ENCODE results near the gene RTEL1.
"Not testable (repeated sequence)": the region's sequence is repeated elsewhere in the genome, so short reads cannot be mapped to it uniquely, and the experiment has no call there.

The RTEL1 gene

DNA sequence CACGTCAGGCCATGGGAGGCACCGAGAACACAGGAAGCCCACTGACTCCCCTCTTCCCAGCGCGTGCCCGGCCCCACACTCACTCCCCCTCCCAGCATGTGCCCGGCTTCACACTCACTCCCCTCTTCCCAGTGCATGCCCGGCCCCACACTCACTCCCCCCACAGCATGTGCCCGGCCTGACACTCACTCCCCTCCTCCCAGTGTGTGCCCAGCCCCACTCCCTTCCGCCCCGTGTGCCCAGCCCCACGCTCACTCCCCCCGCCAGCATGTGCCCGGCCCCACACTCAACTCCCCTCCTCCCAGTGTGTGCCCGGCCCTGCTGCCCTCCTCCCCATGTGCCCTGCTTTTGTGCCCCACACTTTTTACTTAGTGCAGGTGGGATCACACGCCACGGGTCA, 9.7 kb downstream of the RTEL1 start:
- DNase-seq (ENCODE audit: low read depth): no peak

DNA sequence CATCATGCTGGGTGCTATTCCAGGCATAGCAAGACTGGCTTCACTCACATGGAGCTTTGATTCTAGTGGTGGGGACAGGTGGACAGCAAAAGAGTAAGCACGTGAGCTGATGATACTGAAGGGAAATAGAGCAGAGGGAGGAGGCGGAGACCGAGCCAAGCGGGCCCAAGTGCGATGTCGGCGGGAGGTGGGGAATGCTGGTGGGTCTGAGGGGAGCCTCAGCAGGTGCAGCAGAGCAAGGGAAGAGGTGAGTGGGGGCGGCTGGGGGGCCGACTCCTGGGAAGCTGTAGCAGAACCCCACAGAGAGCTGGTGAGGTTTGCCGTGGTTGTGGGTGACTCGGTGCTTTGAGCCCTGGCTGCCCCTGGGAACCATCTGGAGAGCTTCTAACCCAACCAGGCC, 10.2 kb downstream of the RTEL1 start:
- no peak for DNase-seq (ENCODE audit: low read depth)

- not testable (repeated sequence) for DNase-seq (ENCODE audit: low read depth)
Observed at GRCh38 chr20:63671695-63672094, 13.6 kb downstream of the RTEL1 start.

DNA sequence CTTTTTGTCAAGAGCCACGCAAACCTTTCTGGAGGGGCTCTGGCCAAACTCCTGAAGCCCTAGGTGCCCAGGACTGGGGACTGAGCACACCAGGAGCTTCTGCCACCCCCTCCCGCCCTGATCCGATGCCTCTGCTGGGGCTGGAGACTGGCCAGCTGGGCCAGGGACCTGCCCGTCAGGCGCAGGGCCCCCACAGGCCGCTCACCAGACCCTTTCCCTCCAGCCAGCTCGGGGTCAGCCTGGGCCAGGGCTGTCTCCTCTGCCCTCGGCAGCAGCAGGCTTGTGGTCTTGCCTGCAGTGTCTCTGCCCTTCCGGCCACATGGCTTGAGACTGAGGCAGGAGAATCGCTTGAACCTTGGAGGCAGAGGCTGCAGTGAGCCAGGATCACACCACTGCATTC, 14.6 kb downstream of the RTEL1 start:
- no peak for DNase-seq (ENCODE audit: low read depth)

DNA sequence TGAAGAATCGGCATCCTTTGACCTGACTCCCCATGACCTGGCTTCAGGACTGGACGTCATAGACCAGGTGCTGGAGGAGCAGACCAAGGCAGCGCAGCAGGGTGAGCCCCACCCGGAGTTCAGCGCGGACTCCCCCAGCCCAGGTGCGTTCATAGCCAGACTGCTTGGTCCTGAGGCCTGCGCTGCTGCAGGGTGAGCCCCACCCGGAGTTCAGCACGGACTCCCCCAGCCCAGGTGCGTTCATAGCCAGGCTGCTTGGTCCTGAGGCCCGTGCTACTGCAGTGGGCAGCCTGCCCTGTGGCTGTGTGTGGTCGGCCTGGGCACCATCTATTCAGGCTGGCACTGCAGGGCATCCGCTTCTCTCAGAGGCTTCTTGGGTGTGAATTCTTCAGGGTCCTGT, 15.8 kb downstream of the RTEL1 start:
- no peak for DNase-seq (ENCODE audit: low read depth)

- no peak for DNase-seq (ENCODE audit: low read depth)
Observed at GRCh38 chr20:63675681-63676368, 17.7 kb downstream of the RTEL1 start.

DNA sequence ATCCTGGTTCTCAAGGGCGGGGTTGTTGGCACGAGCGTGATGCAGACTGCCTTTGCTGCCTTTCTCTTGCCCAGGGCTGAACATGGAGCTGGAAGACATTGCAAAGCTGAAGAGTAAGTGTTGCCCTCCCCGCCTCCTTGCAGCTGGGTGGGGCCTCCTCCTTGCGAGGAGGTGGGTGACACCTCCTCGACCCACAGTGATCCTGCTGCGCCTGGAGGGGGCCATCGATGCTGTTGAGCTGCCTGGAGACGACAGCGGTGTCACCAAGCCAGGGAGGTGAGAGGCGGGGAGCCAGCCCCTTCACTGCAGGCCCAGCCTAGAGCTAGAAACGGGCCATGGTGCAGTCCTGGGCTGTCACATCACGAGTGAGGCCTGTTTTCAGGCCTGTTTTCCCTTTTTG, 20.0 kb downstream of the RTEL1 start:
- no peak for DNase-seq (ENCODE audit: low read depth)

DNA sequence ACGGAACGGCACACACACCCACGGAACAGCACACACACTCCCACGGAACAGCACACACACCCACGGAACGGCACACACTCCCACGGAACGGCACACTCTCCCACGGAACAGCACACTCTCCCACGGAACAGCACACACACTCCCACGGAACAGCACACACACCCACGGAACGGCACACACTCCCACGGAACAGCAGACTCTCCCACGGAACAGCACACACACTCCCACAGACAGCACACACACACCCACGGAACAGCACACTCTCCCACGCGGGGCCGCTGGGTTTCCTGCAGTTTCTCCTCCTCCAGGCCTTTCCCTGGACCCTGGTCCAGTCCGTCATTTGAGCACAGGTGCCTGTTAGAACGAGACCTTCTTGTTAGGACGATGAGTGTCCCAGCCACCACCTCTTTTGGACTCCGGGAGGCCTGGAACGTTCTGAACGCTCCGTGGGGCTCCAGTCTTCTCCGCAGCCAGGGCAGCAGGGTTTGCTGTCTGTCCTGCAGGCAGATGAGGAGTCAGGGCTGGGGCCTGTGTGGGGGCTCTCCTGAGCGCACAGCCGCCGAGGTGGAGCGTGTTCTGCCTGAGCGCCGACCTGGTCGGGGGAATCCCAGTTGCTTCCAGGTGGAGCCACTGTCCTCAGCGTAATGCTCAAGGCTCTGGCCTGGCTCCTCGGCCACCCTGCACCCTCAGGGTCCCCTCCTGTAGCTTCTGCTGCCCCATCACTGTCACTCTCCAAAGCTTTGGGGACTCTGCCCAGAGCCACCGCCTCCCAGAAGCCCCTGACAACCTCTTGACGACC, 20.8 kb downstream of the RTEL1 start:
- no peak for DNase-seq (ENCODE audit: low read depth)

- no peak for DNase-seq (ENCODE audit: low read depth)
Observed at GRCh38 chr20:63679799-63680305, 21.7 kb downstream of the RTEL1 start.

GRCh38 chr20:63680427-63680826, 22.3 kb downstream of the RTEL1 start:
- no peak for DNase-seq (ENCODE audit: low read depth)

GRCh38 chr20:63680857-63681608, 22.9 kb downstream of the RTEL1 start:
- no peak for DNase-seq (ENCODE audit: low read depth)

DNA sequence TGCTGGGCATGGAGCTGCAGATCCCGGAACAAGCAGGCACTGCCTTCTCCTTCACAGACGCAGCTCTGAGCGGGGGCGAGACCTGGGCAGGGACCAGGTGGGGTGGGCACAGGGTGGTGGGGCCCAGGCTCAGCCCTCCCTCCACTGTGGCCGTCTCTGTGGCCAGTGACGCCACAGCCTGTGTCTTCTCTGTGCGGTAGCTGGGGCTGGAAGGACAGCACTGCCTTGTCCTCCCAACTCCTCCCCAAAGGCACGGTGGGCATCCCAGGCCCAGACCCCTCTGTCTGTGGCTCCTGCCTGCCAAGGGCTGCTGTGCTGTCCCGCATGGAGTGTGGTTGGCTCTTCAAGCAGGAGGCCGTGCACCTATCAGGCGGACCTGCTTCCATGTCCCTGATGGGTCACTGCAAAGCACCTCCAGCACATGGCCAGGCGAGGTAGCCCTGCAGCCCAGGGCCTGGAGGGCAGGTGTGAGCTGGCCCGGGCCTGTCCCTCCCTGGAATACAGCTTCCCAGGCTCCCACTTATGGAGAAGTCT, 23.6 kb downstream of the RTEL1 start:
- no peak for DNase-seq (ENCODE audit: low read depth)

DNA sequence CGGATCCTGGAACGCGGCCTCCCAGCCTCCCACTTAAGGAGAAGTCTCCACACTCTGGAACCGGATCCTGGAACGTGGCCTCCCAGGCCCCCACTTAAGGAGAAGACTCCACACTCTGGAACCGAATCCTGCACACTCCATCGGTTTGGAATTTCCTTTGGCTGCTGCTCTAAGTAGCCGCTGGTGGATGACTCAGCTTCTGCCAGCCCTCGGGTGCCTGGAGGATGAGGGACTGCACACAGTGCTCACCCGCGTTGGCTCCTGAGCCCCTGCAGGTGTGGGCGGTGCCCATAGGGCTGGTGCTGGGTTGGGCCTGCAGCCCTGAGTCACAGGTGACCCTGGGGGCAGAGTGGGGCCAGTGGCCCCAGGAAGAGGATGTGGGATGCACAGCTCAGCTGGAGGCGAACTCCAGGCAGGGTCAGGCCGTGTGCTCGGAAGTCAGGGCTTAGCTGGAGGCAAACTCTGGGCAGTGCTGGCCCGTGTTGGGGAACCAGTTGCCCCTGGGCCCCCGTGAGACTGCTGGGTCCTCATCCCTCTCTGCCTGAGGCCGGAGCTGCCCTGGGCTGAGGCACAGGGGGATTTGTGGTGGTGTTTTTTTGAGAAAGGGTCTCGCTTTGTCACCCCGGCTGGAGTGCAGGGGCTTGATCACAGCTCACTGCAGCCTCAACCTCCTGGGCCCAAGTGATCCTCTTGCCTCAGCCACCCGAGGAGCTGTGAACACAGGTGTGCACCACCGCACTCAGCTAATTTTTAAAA, 24.4 kb downstream of the RTEL1 start:
- peak; percentile 99 for DNase-seq (ENCODE audit: low read depth)

GRCh38 chr20:63685269-63686026, 27.3 kb downstream of the RTEL1 start:
- no peak for DNase-seq (ENCODE audit: low read depth)

- DNase-seq (ENCODE audit: low read depth): no peak
Observed at GRCh38 chr20:63686094-63686491, 28.0 kb downstream of the RTEL1 start.

GRCh38 chr20:63686492-63687321, 28.6 kb downstream of the RTEL1 start:
- DNase-seq (ENCODE audit: low read depth): peak; percentile 83

DNA sequence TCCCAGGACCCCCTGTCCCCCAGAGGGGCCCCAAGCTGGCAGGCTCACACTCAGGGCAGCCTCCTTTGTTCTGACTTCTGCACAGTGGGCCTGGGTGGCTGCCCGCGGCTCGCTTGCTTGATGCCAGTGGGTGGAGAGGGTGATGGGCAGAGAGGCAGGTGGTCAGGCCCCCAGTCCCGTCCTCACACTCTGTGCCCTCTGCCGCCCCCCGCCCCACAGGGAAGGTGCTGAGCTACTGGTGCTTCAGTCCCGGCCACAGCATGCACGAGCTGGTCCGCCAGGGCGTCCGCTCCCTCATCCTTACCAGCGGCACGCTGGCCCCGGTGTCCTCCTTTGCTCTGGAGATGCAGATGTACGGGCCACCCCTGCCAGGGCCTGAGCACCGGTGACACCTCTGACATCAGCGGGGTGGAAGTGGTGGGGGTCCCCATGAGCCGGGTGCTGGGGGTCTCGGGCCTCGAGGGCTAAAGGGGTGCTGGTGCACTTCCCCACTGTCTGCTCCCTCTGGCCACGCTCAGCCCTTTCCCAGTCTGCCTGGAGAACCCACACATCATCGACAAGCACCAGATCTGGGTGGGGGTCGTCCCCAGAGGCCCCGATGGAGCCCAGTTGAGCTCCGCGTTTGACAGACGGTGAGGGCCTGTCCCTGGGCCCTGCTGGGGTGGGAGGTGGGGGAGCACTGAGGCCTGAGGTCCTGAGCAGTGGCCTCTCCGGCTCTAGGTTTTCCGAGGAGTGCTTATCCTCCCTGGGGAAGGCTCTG, 29.5 kb downstream of the RTEL1 start:
- no peak for DNase-seq (ENCODE audit: low read depth)

DNA sequence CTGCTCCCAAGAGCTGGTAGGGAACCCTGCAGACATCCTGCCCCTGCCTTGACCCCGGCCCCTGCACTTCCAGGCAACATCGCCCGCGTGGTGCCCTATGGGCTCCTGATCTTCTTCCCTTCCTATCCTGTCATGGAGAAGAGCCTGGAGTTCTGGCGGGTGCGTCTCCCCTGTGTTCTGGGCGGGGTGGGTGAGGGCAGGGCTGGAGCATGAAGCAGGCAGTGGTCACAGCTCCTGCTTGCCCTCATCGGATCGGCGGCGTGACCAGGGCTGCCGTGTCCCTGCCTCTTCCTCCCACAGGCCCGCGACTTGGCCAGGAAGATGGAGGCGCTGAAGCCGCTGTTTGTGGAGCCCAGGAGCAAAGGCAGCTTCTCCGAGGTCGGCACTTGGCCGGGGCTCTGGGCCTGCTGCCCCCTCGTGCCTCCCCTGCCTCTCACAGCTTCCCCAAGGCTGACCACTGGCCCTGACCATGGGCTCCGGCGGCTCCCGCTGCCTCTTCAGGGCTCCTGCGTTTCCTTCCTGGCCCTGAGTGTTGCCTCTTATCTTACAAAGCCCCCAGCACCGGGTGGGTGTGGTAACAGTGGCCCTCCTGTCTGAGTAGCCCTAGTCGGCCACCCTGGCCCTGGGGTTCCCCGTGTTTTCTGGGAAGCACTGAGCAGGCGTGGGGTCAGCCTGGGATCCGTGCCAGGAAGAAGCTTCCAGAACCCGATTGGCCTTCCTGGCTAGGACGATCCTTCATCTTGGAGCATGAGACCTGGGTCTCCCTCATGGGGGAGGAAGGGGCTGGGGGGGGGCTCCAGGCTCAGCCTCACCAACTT, 30.3 kb downstream of the RTEL1 start:
- no peak for DNase-seq (ENCODE audit: low read depth)
